ENCODE data around the gene ZIM2.

Gene ZIM2

DNA sequence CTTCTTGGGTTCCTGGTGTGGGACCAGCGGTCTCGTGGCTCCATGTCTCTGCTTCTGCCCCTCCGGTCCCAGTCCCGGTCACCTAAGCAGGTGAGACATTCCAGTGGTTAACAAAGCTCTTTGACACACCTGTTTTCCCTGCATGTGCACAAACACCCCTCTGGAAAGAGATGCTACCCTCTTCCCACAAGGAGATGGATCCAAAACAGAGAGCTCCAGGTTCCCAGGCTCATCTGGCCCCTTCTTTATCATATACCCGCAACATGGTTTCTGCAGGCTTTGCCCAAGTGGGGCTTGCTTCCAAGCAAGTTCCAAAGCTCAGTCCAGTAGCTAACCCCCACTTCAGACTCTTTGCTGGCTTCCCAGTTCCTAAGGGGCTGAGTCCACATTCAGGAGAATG, 17.8 kb downstream of the ZIM2 start:
- Histone ChIP-seq H4K91ac (ENCODE audit: low read depth, low read length, poor library complexity) (no peak overlapping the region), H3K4me1 (ENCODE audit: control insufficient read depth in 2 of 2, insufficient read depth in 1 of 2, low read depth in 1 of 2, low read length in 2 of 2) (peaks cover 0 to 3% of the 10 kb centered on the region in 2 donors), H3K4me3 (ENCODE audit: low read length in 2 of 2) (no peak overlapping the region), H3K14ac (ENCODE audit: low read length) (no peak overlapping the region), H3K18ac (ENCODE audit: low read length) (no peak overlapping the region), H2BK120ac (ENCODE audit: low read depth, low read length) (no peak overlapping the region), H3K9ac (ENCODE audit: low read depth, low read length, poor library complexity) (no peak overlapping the region), H3K27ac (replicated peaks; ENCODE audit: low read length) (no peak overlapping the region), H3K9me3 (replicated peaks in 1 of 2; ENCODE audit: control insufficient read depth in 2 of 2, insufficient read depth in 1 of 2, low read depth in 1 of 2, low read length in 2 of 2) (peaks cover 3 to 28% of the 10 kb centered on the region in 2 donors), H3K79me1 (ENCODE audit: low read depth, low read length) (peaks cover 2% of the 10 kb centered on the region), H2BK15ac (ENCODE audit: low read length) (no peak overlapping the region), H3K36me3 (replicated peaks in 1 of 2; ENCODE audit: control insufficient read depth in 2 of 2, insufficient read depth in 2 of 2, low read length in 2 of 2) (peaks cover 0 to 33% of the 10 kb centered on the region in 2 donors), H3K27me3 (ENCODE audit: control insufficient read depth in 3 of 3, insufficient read depth in 3 of 3, low read depth in 1 of 3, low read length in 3 of 3) (peaks cover 0 to 21% (median 0%) of the 10 kb centered on the region in 3 experiments), H2AK5ac (ENCODE audit: low read depth, low read length) (no peak overlapping the region), H3K4ac (ENCODE audit: low read length) (no peak overlapping the region), H3K4me2 (ENCODE audit: insufficient read depth, low read length, poor library complexity, severe bottlenecking) (no peak overlapping the region), H3K23ac (ENCODE audit: low read depth, low read length, poor library complexity) (no peak overlapping the region), H2BK5ac (ENCODE audit: low read length) (no peak overlapping the region), H2AFZ (ENCODE audit: low read length) (no peak overlapping the region), H2BK12ac (ENCODE audit: low read length) (no peak overlapping the region), H4K8ac (ENCODE audit: low read depth, low read length) (no peak overlapping the region)
- no CpG with 5 or more reads among the region's 5 CpGs for WGBS, 2 donors (ENCODE audit: extremely low coverage in 2 of 2, insufficient read length in 2 of 2, insufficient replicate concordance in 1 of 2)
- no peak for DNase-seq (ENCODE audit: low spot score)

DNA sequence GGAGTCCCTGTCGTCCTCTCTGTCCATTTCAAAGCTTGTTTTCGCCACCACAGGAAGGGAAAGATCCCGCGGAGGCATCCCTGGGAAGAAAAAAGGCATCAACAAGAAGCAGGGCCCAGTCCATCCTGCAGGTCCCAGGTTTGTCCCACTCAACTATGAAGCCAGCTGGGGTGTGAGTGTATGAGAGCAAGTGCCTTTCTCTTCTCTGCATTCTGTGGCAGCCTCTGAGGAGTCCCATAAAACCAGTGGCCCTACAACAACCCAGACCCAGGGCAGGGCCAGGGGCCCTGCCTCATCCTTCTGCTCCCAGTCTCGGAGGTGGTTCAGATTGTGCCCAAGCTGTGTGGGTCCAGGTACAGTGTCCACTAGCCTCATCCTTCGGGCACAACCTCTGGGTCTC, 18.9 kb downstream of the ZIM2 start:
- peaks cover 2% of the 10 kb centered on the region for H3K79me1 ChIP-seq (ENCODE audit: low read depth, low read length)
- no CpG with 5 or more reads among the region's 6 CpGs for WGBS, 2 donors (ENCODE audit: extremely low coverage in 2 of 2, insufficient read length in 2 of 2, insufficient replicate concordance in 1 of 2)
- peaks cover 0 to 3% of the 10 kb centered on the region in 2 donors for H3K4me1 ChIP-seq (ENCODE audit: control insufficient read depth in 2 of 2, insufficient read depth in 1 of 2, low read depth in 1 of 2, low read length in 2 of 2)
- no peak overlapping the region for H3K9ac ChIP-seq (ENCODE audit: low read depth, low read length, poor library complexity)
- H3K27ac ChIP-seq (replicated peaks; ENCODE audit: low read length) = no peak overlapping the region
- no peak overlapping the region for H3K4me3 ChIP-seq (ENCODE audit: low read length in 2 of 2)
- no peak overlapping the region for H2BK5ac ChIP-seq (ENCODE audit: low read length)
- no peak overlapping the region for H4K91ac ChIP-seq (ENCODE audit: low read depth, low read length, poor library complexity)
- no peak overlapping the region for H3K18ac ChIP-seq (ENCODE audit: low read length)
- no peak overlapping the region for H3K4ac ChIP-seq (ENCODE audit: low read length)
- H3K23ac ChIP-seq (ENCODE audit: low read depth, low read length, poor library complexity) = no peak overlapping the region
- no peak overlapping the region for H2AK5ac ChIP-seq (ENCODE audit: low read depth, low read length)
- no peak overlapping the region for H3K4me2 ChIP-seq (ENCODE audit: insufficient read depth, low read length, poor library complexity, severe bottlenecking)
- no peak overlapping the region for H2BK120ac ChIP-seq (ENCODE audit: low read depth, low read length)
- H3K14ac ChIP-seq (ENCODE audit: low read length) = no peak overlapping the region
- H3K27me3 ChIP-seq (ENCODE audit: control insufficient read depth in 3 of 3, insufficient read depth in 3 of 3, low read depth in 1 of 3, low read length in 3 of 3) = peaks cover 0 to 30% (median 0%) of the 10 kb centered on the region in 3 experiments
- no peak overlapping the region for H4K8ac ChIP-seq (ENCODE audit: low read depth, low read length)
- DNase-seq (ENCODE audit: low spot score) = no peak
- H3K9me3 ChIP-seq (replicated peaks in 1 of 2; ENCODE audit: control insufficient read depth in 2 of 2, insufficient read depth in 1 of 2, low read depth in 1 of 2, low read length in 2 of 2) = peaks cover 3 to 32% of the 10 kb centered on the region in 2 donors
- H2BK15ac ChIP-seq (ENCODE audit: low read length) = no peak overlapping the region
- H2BK12ac ChIP-seq (ENCODE audit: low read length) = no peak overlapping the region
- H2AFZ ChIP-seq (ENCODE audit: low read length) = peak overlapping the region; percentile 20
- H3K36me3 ChIP-seq (replicated peaks in 1 of 2; ENCODE audit: control insufficient read depth in 2 of 2, insufficient read depth in 2 of 2, low read length in 2 of 2) = peaks cover 0 to 40% of the 10 kb centered on the region in 2 donors

DNA sequence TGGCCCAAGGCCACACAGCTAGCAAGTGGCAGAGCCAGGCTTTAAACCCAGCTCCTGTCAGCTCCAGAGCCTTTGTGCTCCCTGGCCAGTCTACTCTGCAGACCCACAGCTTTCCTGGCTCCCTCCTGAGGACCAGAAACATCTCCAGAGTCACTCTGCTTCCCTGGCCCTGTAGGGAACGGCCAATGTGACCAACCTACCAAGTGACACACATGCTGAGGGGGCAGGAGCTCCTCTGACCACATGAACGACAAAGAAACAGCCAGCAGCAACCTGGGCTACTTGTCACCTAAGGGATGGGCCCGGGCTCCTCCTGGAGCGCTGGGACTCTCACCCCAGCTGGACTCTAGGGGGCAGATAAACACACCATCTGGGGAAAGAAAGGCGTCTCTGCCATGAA, 19.3 kb downstream of the ZIM2 start:
- H3K27me3 ChIP-seq (ENCODE audit: control insufficient read depth in 3 of 3, insufficient read depth in 3 of 3, low read depth in 1 of 3, low read length in 3 of 3) = peaks cover 0 to 31% (median 0%) of the 10 kb centered on the region in 3 experiments
- H3K4ac ChIP-seq (ENCODE audit: low read length) = no peak overlapping the region
- no peak overlapping the region for H3K23ac ChIP-seq (ENCODE audit: low read depth, low read length, poor library complexity)
- no peak overlapping the region for H2AFZ ChIP-seq (ENCODE audit: low read length)
- H2BK5ac ChIP-seq (ENCODE audit: low read length) = no peak overlapping the region
- H2BK120ac ChIP-seq (ENCODE audit: low read depth, low read length) = no peak overlapping the region
- H4K8ac ChIP-seq (ENCODE audit: low read depth, low read length) = no peak overlapping the region
- no peak overlapping the region for H3K27ac ChIP-seq (replicated peaks; ENCODE audit: low read length)
- WGBS, 2 donors (ENCODE audit: extremely low coverage in 2 of 2, insufficient read length in 2 of 2, insufficient replicate concordance in 1 of 2) = no CpG with 5 or more reads among the region's 5 CpGs
- H3K9ac ChIP-seq (ENCODE audit: low read depth, low read length, poor library complexity) = no peak overlapping the region
- peaks cover 0 to 3% of the 10 kb centered on the region in 2 donors for H3K4me1 ChIP-seq (ENCODE audit: control insufficient read depth in 2 of 2, insufficient read depth in 1 of 2, low read depth in 1 of 2, low read length in 2 of 2)
- no peak overlapping the region for H4K91ac ChIP-seq (ENCODE audit: low read depth, low read length, poor library complexity)
- no peak overlapping the region for H3K14ac ChIP-seq (ENCODE audit: low read length)
- no peak overlapping the region for H2BK12ac ChIP-seq (ENCODE audit: low read length)
- no peak overlapping the region for H3K4me3 ChIP-seq (ENCODE audit: low read length in 2 of 2)
- H3K79me1 ChIP-seq (ENCODE audit: low read depth, low read length) = peaks cover 2% of the 10 kb centered on the region
- no peak overlapping the region for H2BK15ac ChIP-seq (ENCODE audit: low read length)
- H3K4me2 ChIP-seq (ENCODE audit: insufficient read depth, low read length, poor library complexity, severe bottlenecking) = no peak overlapping the region
- no peak overlapping the region for H2AK5ac ChIP-seq (ENCODE audit: low read depth, low read length)
- H3K36me3 ChIP-seq (replicated peaks in 1 of 2; ENCODE audit: control insufficient read depth in 2 of 2, insufficient read depth in 2 of 2, low read length in 2 of 2) = peaks cover 0 to 43% of the 10 kb centered on the region in 2 donors
- peaks cover 3 to 32% of the 10 kb centered on the region in 2 donors for H3K9me3 ChIP-seq (replicated peaks in 1 of 2; ENCODE audit: control insufficient read depth in 2 of 2, insufficient read depth in 1 of 2, low read depth in 1 of 2, low read length in 2 of 2)
- no peak overlapping the region for H3K18ac ChIP-seq (ENCODE audit: low read length)
- no peak for DNase-seq (ENCODE audit: low spot score)

DNA sequence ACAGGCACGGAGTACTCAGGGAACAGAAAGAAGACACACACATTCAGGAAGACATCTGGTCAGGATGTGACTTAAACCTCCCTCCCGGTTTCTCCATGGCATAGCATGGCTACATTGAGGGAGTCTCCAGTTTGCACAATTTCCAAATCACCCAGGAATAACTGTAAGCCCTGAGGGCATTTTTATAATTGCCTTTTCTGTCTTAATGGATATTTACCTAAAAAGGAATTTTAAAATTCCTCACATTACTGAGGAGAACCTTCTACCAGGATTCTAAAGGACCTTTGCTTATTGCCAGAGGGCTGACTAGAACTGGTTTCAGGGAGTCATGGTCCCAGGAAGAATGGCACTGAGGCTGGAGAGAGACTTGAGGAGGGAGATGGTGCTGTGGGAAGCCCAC, 21.4 kb downstream of the ZIM2 start:
- H4K91ac ChIP-seq (ENCODE audit: low read depth, low read length, poor library complexity) = no peak overlapping the region
- H3K23ac ChIP-seq (ENCODE audit: low read depth, low read length, poor library complexity) = no peak overlapping the region
- peaks cover 0 to 48% of the 10 kb centered on the region in 2 donors for H3K36me3 ChIP-seq (replicated peaks in 1 of 2; ENCODE audit: control insufficient read depth in 2 of 2, insufficient read depth in 2 of 2, low read length in 2 of 2)
- peaks cover 3 to 28% of the 10 kb centered on the region in 2 donors for H3K9me3 ChIP-seq (replicated peaks in 1 of 2; ENCODE audit: control insufficient read depth in 2 of 2, insufficient read depth in 1 of 2, low read depth in 1 of 2, low read length in 2 of 2)
- no peak overlapping the region for H2AFZ ChIP-seq (ENCODE audit: low read length)
- H4K8ac ChIP-seq (ENCODE audit: low read depth, low read length) = no peak overlapping the region
- no peak overlapping the region for H3K18ac ChIP-seq (ENCODE audit: low read length)
- H2AK5ac ChIP-seq (ENCODE audit: low read depth, low read length) = no peak overlapping the region
- H3K79me1 ChIP-seq (ENCODE audit: low read depth, low read length) = no peaks in the 10 kb centered on the region
- peaks cover 0 to 3% of the 10 kb centered on the region in 2 donors for H3K4me1 ChIP-seq (ENCODE audit: control insufficient read depth in 2 of 2, insufficient read depth in 1 of 2, low read depth in 1 of 2, low read length in 2 of 2)
- no peak overlapping the region for H2BK12ac ChIP-seq (ENCODE audit: low read length)
- no peak overlapping the region for H3K4ac ChIP-seq (ENCODE audit: low read length)
- H3K14ac ChIP-seq (ENCODE audit: low read length) = no peak overlapping the region
- no peak for DNase-seq (ENCODE audit: low spot score)
- no peak overlapping the region for H2BK15ac ChIP-seq (ENCODE audit: low read length)
- no peak overlapping the region for H2BK5ac ChIP-seq (ENCODE audit: low read length)
- peaks cover 0 to 28% (median 0%) of the 10 kb centered on the region in 3 experiments for H3K27me3 ChIP-seq (ENCODE audit: control insufficient read depth in 3 of 3, insufficient read depth in 3 of 3, low read depth in 1 of 3, low read length in 3 of 3)
- no CpG with 5 or more reads among the region's 2 CpGs for WGBS, 2 donors (ENCODE audit: extremely low coverage in 2 of 2, insufficient read length in 2 of 2, insufficient replicate concordance in 1 of 2)
- no peak overlapping the region for H3K4me3 ChIP-seq (ENCODE audit: low read length in 2 of 2)
- no peak overlapping the region for H3K9ac ChIP-seq (ENCODE audit: low read depth, low read length, poor library complexity)
- H3K27ac ChIP-seq (replicated peaks; ENCODE audit: low read length) = no peak overlapping the region
- H2BK120ac ChIP-seq (ENCODE audit: low read depth, low read length) = no peak overlapping the region
- H3K4me2 ChIP-seq (ENCODE audit: insufficient read depth, low read length, poor library complexity, severe bottlenecking) = no peak overlapping the region
